SJSA1 (cell line): Measurements from ENCODE around the gene CDIPT. TPM values are rescaled to one million over a fixed set of nuclear protein-coding genes. Genes with fewer than 3 reads are reported as not detected.
A peak's percentile ranks its signal among the peaks of the same experiment; 100 is the strongest.

Experiments used
- DNase-seq, 2 experiments: peaks; one replicate each; pipeline ENCODE4 v3.0.0-alpha.2; 2015 to 2020; ENCODE audit warnings: low spot score in 2 of 2, low read depth in 1 of 2
- H3K27ac ChIP-seq: fragments of 250-450 bp; sonication (Bioruptor Pico); 2 replicates; pipeline ENCODE4 v1.5.1; 2020; ENCODE audit warnings: mild to moderate bottlenecking, moderate library complexity
- H3K27me3 ChIP-seq: fragments of 250-450 bp; sonication (Bioruptor Pico); replicated peaks from 2 replicates; pipeline ENCODE4 v1.5.1; 2020; ENCODE audit warnings: mild to moderate bottlenecking, moderate library complexity
- H3K36me3 ChIP-seq: fragments of 250-450 bp; sonication (Bioruptor Pico); 2 replicates; pipeline ENCODE4 v1.5.1; 2020; ENCODE audit warnings: mild to moderate bottlenecking
- H3K4me1 ChIP-seq: fragments of 250-450 bp; sonication (Bioruptor Pico); replicated peaks from 2 replicates; pipeline ENCODE4 v1.6.1; 2021; ENCODE audit warnings: mild to moderate bottlenecking
- H3K4me3 ChIP-seq: fragments of 250-450 bp; sonication (Bioruptor Pico); 2 replicates; pipeline ENCODE4 v1.5.1; 2020; ENCODE audit warnings: mild to moderate bottlenecking
- H3K9me3 ChIP-seq: fragments of 250-450 bp; sonication (Bioruptor Pico); replicated peaks from 2 replicates; pipeline ENCODE4 v1.5.1; 2020; ENCODE audit warnings: mild to moderate bottlenecking
- total RNA-seq: library from RNA; depleted of rRNA; stranded (reverse); fragments of >200 nt; shearing (Covaris generic); gene quantifications from 2 replicates; pipeline ENCODE4 v1.2.3, GENCODE V29; 2014

CDIPT gene
- total RNA-seq, 1 experiment from 2014 or later = 71.6 TPM

GRCh38 chr16:29821643-29822115 lies 41.3 kb downstream of the CDIPT start:
- Histone ChIP-seq H3K4me3 (peak overlapping the region; percentile 46), H3K27me3 (no peaks in the 10 kb centered on the region), H3K27ac (peak overlapping the region; percentile 67), H3K36me3 (peaks cover 31% of the 10 kb centered on the region), H3K9me3 (no peaks in the 10 kb centered on the region), H3K4me1 (peaks cover 83% of the 10 kb centered on the region)
- DNase-seq = peak; percentile 71 to 81

- Histone ChIP-seq H3K9me3 (no peaks in the 10 kb centered on the region), H3K36me3 (peaks cover 37% of the 10 kb centered on the region), H3K4me1 (peaks cover 83% of the 10 kb centered on the region), H3K27me3 (no peaks in the 10 kb centered on the region), H3K27ac (peak overlapping the region; percentile 67), H3K4me3 (peak overlapping the region; percentile 46)
- peak in 1 of 2 experiments; percentile 45 for DNase-seq
Measured at GRCh38 chr16:29820730-29821642, 42.0 kb downstream of the CDIPT start.

- H3K27ac ChIP-seq = peak within 1 kb of the TSS; percentile 67
- peak within 1 kb of the TSS; percentile 46 for H3K4me3 ChIP-seq
- peak; percentile 52 to 58 for DNase-seq
- peaks cover 37% of the 10 kb centered on the region for H3K36me3 ChIP-seq
- H3K4me1 ChIP-seq = peaks cover 79% of the 10 kb centered on the region
- H3K9me3 ChIP-seq = no peaks in the 10 kb centered on the region
- no peaks in the 10 kb centered on the region for H3K27me3 ChIP-seq
Measured at GRCh38 chr16:29820271-29820701, 42.7 kb downstream of the CDIPT start, which contains the start of gene MVP. MVP (plus strand) TSS chr16:29820462; CDS start chr16:29830550, 10,088 bp downstream.

- H3K4me1 ChIP-seq = peaks cover 75% of the 10 kb centered on the region
Measured at GRCh38 chr16:29819506-29819905, 43.5 kb downstream of the CDIPT start.

GRCh38 chr16:29818082-29818481 lies 44.9 kb downstream of the CDIPT start:
- no peak overlapping the region for H3K27ac ChIP-seq
- no peak overlapping the region for H3K4me3 ChIP-seq
- H3K9me3 ChIP-seq = no peaks in the 10 kb centered on the region
- peaks cover 37% of the 10 kb centered on the region for H3K36me3 ChIP-seq
- H3K27me3 ChIP-seq = no peaks in the 10 kb centered on the region
- peaks cover 61% of the 10 kb centered on the region for H3K4me1 ChIP-seq
- no peak for DNase-seq

More at GRCh38 chr16:29819506-29819905, 43.5 kb downstream of the CDIPT start:
- no peaks in the 10 kb centered on the region for H3K27me3 ChIP-seq
- H3K36me3 ChIP-seq = peaks cover 37% of the 10 kb centered on the region
- no peak overlapping the region for H3K27ac ChIP-seq
- no peak for DNase-seq
- H3K9me3 ChIP-seq = no peaks in the 10 kb centered on the region
- no peak overlapping the region for H3K4me3 ChIP-seq

DNA sequence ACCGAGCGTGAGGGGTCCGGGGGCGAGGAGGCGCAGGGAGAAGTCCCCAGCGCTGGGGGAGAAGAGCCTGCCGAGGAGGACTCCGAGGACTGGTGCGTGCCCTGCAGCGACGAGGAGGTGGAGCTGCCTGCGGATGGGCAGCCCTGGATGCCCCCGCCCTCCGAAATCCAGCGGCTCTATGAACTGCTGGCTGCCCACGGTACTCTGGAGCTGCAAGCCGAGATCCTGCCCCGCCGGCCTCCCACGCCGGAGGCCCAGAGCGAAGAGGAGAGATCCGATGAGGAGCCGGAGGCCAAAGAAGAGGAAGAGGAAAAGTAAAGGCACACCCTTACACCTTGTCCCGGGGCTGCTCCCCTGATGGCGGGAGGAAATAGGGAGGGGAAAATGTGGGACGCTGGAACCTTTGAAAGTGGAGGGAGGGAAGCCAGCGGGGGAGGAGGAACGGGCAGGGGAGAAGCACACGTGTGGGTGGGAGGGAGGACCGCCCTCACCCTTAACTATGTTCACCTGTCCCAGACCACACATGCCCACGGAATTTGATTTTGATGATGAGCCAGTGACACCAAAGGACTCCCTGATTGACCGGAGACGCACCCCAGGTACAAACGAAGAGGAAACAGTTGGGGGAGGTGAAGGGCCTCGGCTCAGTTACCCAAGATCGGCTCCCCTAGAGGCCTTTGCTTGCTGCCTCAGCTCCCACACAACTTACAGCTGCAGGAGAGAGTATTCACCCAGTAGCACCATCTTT lies 46.2 kb downstream of the CDIPT start:
- DNase-seq = peak; percentile 53 to 72
- peak overlapping the region; percentile 50 for H3K27ac ChIP-seq

GRCh38 chr16:29815793-29816693 lies 47.0 kb downstream of the CDIPT start, which contains the start of gene PAGR1:
PAGR1 (plus strand) TSS chr16:29816152; CDS start chr16:29816526, 374 bp downstream.
- Histone ChIP-seq H3K4me3 (peak within 1 kb of the TSS; percentile 67), H3K27me3 (no peaks in the 10 kb centered on the region), H3K36me3 (peaks cover 37% of the 10 kb centered on the region), H3K4me1 (peaks cover 61% of the 10 kb centered on the region), H3K9me3 (no peaks in the 10 kb centered on the region), H3K27ac (peak within 1 kb of the TSS; percentile 50)
- peak; percentile 99 for DNase-seq

More for the DNA sequence above, 46.2 kb downstream of the CDIPT start:
- no peaks in the 10 kb centered on the region for H3K9me3 ChIP-seq
- H3K4me3 ChIP-seq = peak overlapping the region; percentile 67
- peaks cover 37% of the 10 kb centered on the region for H3K36me3 ChIP-seq
- H3K4me1 ChIP-seq = peaks cover 62% of the 10 kb centered on the region
- no peaks in the 10 kb centered on the region for H3K27me3 ChIP-seq

- no peak overlapping the region for H3K27ac ChIP-seq
- H3K9me3 ChIP-seq = no peaks in the 10 kb centered on the region
- H3K4me1 ChIP-seq = peaks cover 62% of the 10 kb centered on the region
- no peaks in the 10 kb centered on the region for H3K27me3 ChIP-seq
- H3K4me3 ChIP-seq = no peak overlapping the region; the same call in 1 of the 2 replicates
- DNase-seq = no peak
- peaks cover 36% of the 10 kb centered on the region for H3K36me3 ChIP-seq
Measured at GRCh38 chr16:29815032-29815721, 47.8 kb downstream of the CDIPT start.

DNA sequence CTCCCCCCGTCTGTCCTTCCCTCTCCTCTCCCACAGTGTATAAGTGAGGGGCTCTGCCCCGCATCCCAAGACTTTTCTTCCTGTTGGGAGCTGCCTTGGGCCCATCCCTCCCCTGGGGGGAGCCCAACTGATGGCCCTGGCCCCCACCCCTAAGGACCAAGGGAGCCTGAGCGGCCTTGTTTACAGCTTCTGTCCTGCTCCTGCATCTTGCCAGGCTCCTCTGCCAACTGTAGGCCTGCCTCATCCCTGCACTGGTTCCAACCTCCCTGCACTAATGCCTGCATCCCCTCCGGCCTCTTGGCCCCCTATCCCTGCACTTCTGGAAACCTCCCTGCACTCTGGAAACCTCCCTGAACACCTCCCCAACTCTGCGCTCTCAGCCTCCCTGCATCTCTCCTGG lies 48.4 kb downstream of the CDIPT start:
- no peak overlapping the region for H3K27ac ChIP-seq
- DNase-seq = no peak
- H3K4me1 ChIP-seq = peaks cover 60% of the 10 kb centered on the region
- H3K4me3 ChIP-seq = no peak overlapping the region
- no peaks in the 10 kb centered on the region for H3K9me3 ChIP-seq
- no peaks in the 10 kb centered on the region for H3K27me3 ChIP-seq
- peaks cover 35% of the 10 kb centered on the region for H3K36me3 ChIP-seq

DNA sequence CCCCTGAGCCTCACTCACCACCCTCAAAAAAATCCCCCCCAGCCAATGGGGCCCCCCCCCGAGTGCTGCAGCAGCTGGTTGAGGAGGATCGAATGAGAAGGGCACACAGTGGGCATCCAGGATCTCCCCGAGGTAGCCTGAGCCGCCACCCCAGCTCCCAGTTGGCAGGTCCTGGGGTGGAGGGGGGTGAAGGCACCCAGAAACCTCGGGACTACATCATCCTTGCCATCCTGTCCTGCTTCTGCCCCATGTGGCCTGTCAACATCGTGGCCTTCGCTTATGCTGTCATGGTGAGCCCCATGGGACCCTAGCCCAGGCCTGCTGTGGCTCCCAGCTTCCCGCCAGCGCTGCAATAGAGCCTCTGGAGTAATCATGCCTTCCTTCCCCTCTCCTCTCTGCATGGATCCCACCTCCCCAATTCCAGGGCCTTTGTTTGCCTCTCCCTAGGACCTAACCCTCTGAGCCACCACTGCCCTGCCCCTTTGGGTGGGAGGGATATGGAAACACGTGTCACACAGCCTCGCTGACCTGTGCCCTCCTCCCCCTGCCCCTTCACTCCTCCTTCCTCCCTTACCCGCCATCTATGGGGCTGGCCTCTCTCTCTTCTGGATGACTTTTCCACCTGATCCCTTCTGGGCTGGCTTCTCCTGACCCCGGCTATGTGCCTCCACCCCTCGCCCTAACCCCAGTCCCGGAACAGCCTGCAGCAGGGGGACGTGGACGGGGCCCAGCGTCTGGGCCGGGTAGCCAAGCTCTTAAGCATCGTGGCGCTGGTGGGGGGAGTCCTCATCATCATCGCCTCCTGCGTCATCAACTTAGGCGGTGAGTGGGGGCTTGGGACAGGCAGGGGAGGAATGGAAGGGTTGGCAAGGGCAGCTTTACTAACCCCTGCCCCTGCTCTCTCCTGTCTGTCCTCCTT lies 49.1 kb downstream of the CDIPT start:
- peaks cover 35% of the 10 kb centered on the region for H3K36me3 ChIP-seq

GRCh38 chr16:29812754-29813643 lies 50.0 kb downstream of the CDIPT start:
- Histone ChIP-seq H3K27me3 (no peaks in the 10 kb centered on the region), H3K27ac (no peak overlapping the region), H3K9me3 (no peaks in the 10 kb centered on the region), H3K4me1 (peaks cover 69% of the 10 kb centered on the region), H3K4me3 (peak overlapping the region; percentile 40), H3K36me3 (peaks cover 36% of the 10 kb centered on the region)
- DNase-seq = no peak

More for the DNA sequence above, 49.1 kb downstream of the CDIPT start:
- H3K27ac ChIP-seq = no peak overlapping the region
- no peak for DNase-seq
- no peaks in the 10 kb centered on the region for H3K27me3 ChIP-seq
- no peaks in the 10 kb centered on the region for H3K9me3 ChIP-seq
- H3K4me1 ChIP-seq = peaks cover 64% of the 10 kb centered on the region
- H3K4me3 ChIP-seq = no peak overlapping the region
